Ishikawa (cell line): ENCODE data around the gene GRIK4.

ENCODE experiments used
- CREB1 ChIP-seq: IDR thresholded peaks from 2 replicates; pipeline ENCODE4 v1.6.1; 2012; ENCODE audit warnings: low read depth
- EGR1 ChIP-seq: IDR thresholded peaks from 2 replicates; pipeline ENCODE4 v1.6.1; 2012
- EP300 ChIP-seq: IDR thresholded peaks from 2 replicates; pipeline ENCODE4 v1.6.1; 2012; ENCODE audit warnings: borderline replicate concordance
- MAX ChIP-seq: IDR thresholded peaks from 2 replicates; pipeline ENCODE4 v1.6.1; 2012
- NFIC ChIP-seq: IDR thresholded peaks from 2 replicates; pipeline ENCODE4 v1.6.1; 2012
- RAD21 ChIP-seq: IDR thresholded peaks from 2 replicates; pipeline ENCODE4 v1.6.1; 2012; ENCODE audit warnings: low read depth
- TAF1 ChIP-seq: IDR thresholded peaks from 2 replicates; pipeline ENCODE4 v1.6.1; 2012; ENCODE audit warnings: low read depth, mild to moderate bottlenecking
- USF1 ChIP-seq: IDR thresholded peaks from 2 replicates; pipeline ENCODE4 v1.6.1; 2012
- TF ChIP-seq, protein P1 (sequence below): IDR thresholded peaks from 2 replicates; pipeline ENCODE4 v1.6.1; 2012; ENCODE audit warnings: low read depth, mild to moderate bottlenecking

DNA sequence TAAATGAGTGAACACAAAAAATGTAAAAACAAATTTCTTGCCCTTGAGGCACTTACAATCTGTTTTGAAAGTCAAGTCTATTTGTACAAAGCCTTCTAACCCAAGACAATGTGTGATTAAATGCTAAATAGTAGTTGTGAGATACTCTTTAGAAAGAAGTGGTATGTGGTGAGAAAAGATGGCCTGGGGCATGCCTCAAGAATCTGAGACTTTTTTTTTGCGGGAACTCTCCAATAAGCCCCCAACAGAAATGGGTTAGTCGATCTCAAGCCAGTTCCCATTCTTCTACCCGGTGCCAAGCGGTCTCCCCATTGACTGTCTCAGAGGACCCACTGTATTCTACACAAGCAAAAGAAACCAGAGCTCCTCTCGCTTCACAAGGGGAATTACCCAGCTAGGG lies 485.4 kb downstream of the GRIK4 start:
- TF ChIP-seq EP300 = no peak
- TF ChIP-seq, protein P1, sequence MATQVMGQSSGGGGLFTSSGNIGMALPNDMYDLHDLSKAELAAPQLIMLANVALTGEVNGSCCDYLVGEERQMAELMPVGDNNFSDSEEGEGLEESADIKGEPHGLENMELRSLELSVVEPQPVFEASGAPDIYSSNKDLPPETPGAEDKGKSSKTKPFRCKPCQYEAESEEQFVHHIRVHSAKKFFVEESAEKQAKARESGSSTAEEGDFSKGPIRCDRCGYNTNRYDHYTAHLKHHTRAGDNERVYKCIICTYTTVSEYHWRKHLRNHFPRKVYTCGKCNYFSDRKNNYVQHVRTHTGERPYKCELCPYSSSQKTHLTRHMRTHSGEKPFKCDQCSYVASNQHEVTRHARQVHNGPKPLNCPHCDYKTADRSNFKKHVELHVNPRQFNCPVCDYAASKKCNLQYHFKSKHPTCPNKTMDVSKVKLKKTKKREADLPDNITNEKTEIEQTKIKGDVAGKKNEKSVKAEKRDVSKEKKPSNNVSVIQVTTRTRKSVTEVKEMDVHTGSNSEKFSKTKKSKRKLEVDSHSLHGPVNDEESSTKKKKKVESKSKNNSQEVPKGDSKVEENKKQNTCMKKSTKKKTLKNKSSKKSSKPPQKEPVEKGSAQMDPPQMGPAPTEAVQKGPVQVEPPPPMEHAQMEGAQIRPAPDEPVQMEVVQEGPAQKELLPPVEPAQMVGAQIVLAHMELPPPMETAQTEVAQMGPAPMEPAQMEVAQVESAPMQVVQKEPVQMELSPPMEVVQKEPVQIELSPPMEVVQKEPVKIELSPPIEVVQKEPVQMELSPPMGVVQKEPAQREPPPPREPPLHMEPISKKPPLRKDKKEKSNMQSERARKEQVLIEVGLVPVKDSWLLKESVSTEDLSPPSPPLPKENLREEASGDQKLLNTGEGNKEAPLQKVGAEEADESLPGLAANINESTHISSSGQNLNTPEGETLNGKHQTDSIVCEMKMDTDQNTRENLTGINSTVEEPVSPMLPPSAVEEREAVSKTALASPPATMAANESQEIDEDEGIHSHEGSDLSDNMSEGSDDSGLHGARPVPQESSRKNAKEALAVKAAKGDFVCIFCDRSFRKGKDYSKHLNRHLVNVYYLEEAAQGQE = no peak
- TF ChIP-seq TAF1 = no peak
- TF ChIP-seq EGR1 = no peak
- TF ChIP-seq RAD21 = no peak
- TF ChIP-seq NFIC = no peak
- no peak for TF ChIP-seq CREB1
- TF ChIP-seq MAX = no peak
- TF ChIP-seq USF1 = no peak
